Subcutaneous abdominal adipose tissue (tissue), 5 donors: ENCODE data around the gene MFAP3L.
A peak's percentile ranks its signal among the peaks of the same experiment; 100 is the strongest.

ENCODE experiments used
- H3K27ac ChIP-seq: one replicate; pipeline ENCODE4 v1.7.0; 2013; ENCODE audit warnings: low read depth, mild to moderate bottlenecking, inconsistent platforms, low read length, moderate library complexity
- H3K27me3 ChIP-seq, 5 donors: one replicate each; pipeline ENCODE4 v1.7.0; 2013; ENCODE audit warnings: low read length in 5 of 5, inconsistent platforms in 1 of 5; ENCODE audit not compliant: control insufficient read depth in 5 of 5, insufficient read depth in 4 of 5
- H3K36me3 ChIP-seq, 5 donors: one replicate each; pipeline ENCODE4 v1.7.0; 2013; ENCODE audit warnings: low read length in 5 of 5; ENCODE audit not compliant: control insufficient read depth in 5 of 5, insufficient read depth in 5 of 5
- H3K4me1 ChIP-seq, 5 donors: one replicate each; pipeline ENCODE4 v1.7.0; 2013; ENCODE audit warnings: low read length in 5 of 5, mild to moderate bottlenecking in 3 of 5, moderate library complexity in 1 of 5; ENCODE audit not compliant: control insufficient read depth in 5 of 5, insufficient read depth in 5 of 5
- H3K4me3 ChIP-seq, 5 donors: one replicate each; pipeline ENCODE4 v1.7.0; 2013; ENCODE audit warnings: low read length in 5 of 5, low read depth in 1 of 5
- H3K9ac ChIP-seq, 5 donors: one replicate each; pipeline ENCODE4 v1.7.0; 2013; ENCODE audit warnings: low read length in 5 of 5, mild to moderate bottlenecking in 4 of 5, moderate library complexity in 3 of 5
- H3K9me3 ChIP-seq, 5 donors: one replicate each; pipeline ENCODE4 v1.7.0; 2013; ENCODE audit warnings: low read length in 5 of 5; ENCODE audit not compliant: control insufficient read depth in 5 of 5
- donor health status: healthy.
- donor health status: healthy.
- donor health status: healthy.
- donor health status: healthy.
- donor health status: healthy.

Gene MFAP3L

GRCh38 chr4:170026253-170027021 lies at the start of gene MFAP3L:
Gene MFAP3L, minus strand, starts transcription at chr4:170026395. Its CDS starts 20,518 bp downstream, at chr4:170005877.
- no peaks in the 10 kb centered on the region for H3K27me3 ChIP-seq
- peak within 1 kb of the TSS in 4 of 5 donors; percentile 64 to 96 (median 76) for H3K9ac ChIP-seq
- peak within 1 kb of the TSS; percentile 53 for H3K27ac ChIP-seq
- H3K4me1 ChIP-seq = peaks cover 0 to 12% (median 10%) of the 10 kb centered on the region in 5 donors
- peak within 1 kb of the TSS; percentile 73 to 93 (median 80) for H3K4me3 ChIP-seq
- peaks cover 0 to 7% (median 0%) of the 10 kb centered on the region in 5 donors for H3K9me3 ChIP-seq
- H3K36me3 ChIP-seq = no peaks in the 10 kb centered on the region

- peaks cover 0 to 17% (median 14%) of the 10 kb centered on the region in 5 donors for H3K36me3 ChIP-seq
- no peaks in the 10 kb centered on the region for H3K9me3 ChIP-seq
- no peaks in the 10 kb centered on the region for H3K27me3 ChIP-seq
- no peak overlapping the region for H3K4me3 ChIP-seq
- no peaks in the 10 kb centered on the region for H3K4me1 ChIP-seq
- H3K27ac ChIP-seq = no peak overlapping the region
- no peak overlapping the region for H3K9ac ChIP-seq
Measured at GRCh38 chr4:170071196-170071595, 45.0 kb upstream of the MFAP3L start.

- Histone ChIP-seq H3K9me3 (no peaks in the 10 kb centered on the region), H3K36me3 (peaks cover 0 to 17% (median 14%) of the 10 kb centered on the region in 5 donors), H3K4me3 (no peak overlapping the region), H3K27me3 (no peaks in the 10 kb centered on the region), H3K27ac (no peak overlapping the region), H3K9ac (no peak overlapping the region), H3K4me1 (no peaks in the 10 kb centered on the region)
Measured at GRCh38 chr4:170068438-170069128, 42.4 kb upstream of the MFAP3L start.

- no peaks in the 10 kb centered on the region for H3K4me1 ChIP-seq
- peaks cover 0 to 19% (median 0%) of the 10 kb centered on the region in 5 donors for H3K36me3 ChIP-seq
- no peak overlapping the region for H3K27ac ChIP-seq
- no peak overlapping the region for H3K9ac ChIP-seq
- no peaks in the 10 kb centered on the region for H3K27me3 ChIP-seq
- no peaks in the 10 kb centered on the region for H3K9me3 ChIP-seq
- no peak overlapping the region for H3K4me3 ChIP-seq
Measured at GRCh38 chr4:170059421-170059820, 33.2 kb upstream of the MFAP3L start.

- no peaks in the 10 kb centered on the region for H3K9me3 ChIP-seq
Measured at GRCh38 chr4:170058826-170059225, 32.6 kb upstream of the MFAP3L start.

GRCh38 chr4:170057866-170058265 lies 31.7 kb upstream of the MFAP3L start:
- no peaks in the 10 kb centered on the region for H3K9me3 ChIP-seq
- H3K27ac ChIP-seq = no peak overlapping the region
- H3K36me3 ChIP-seq = peaks cover 0 to 18% (median 0%) of the 10 kb centered on the region in 5 donors
- no peak overlapping the region for H3K4me3 ChIP-seq
- no peaks in the 10 kb centered on the region for H3K4me1 ChIP-seq
- H3K9ac ChIP-seq = no peak overlapping the region
- peaks cover 0 to 1% (median 0%) of the 10 kb centered on the region in 5 donors for H3K27me3 ChIP-seq

More at GRCh38 chr4:170058826-170059225, 32.6 kb upstream of the MFAP3L start:
- H3K36me3 ChIP-seq = peaks cover 0 to 19% (median 0%) of the 10 kb centered on the region in 5 donors
- no peaks in the 10 kb centered on the region for H3K4me1 ChIP-seq
- no peak overlapping the region for H3K27ac ChIP-seq
- H3K27me3 ChIP-seq = no peaks in the 10 kb centered on the region
- no peak overlapping the region for H3K9ac ChIP-seq
- H3K4me3 ChIP-seq = no peak overlapping the region

- no peak overlapping the region for H3K4me3 ChIP-seq
- no peaks in the 10 kb centered on the region for H3K9me3 ChIP-seq
- H3K36me3 ChIP-seq = no peaks in the 10 kb centered on the region
- H3K4me1 ChIP-seq = no peaks in the 10 kb centered on the region
- H3K27ac ChIP-seq = no peak overlapping the region
- H3K27me3 ChIP-seq = peaks cover 0 to 5% (median 0%) of the 10 kb centered on the region in 5 donors
- no peak overlapping the region for H3K9ac ChIP-seq
Measured at GRCh38 chr4:170052919-170053318, 26.7 kb upstream of the MFAP3L start.

GRCh38 chr4:170051402-170051801 lies 25.2 kb upstream of the MFAP3L start:
- no peak overlapping the region for H3K4me3 ChIP-seq
- no peak overlapping the region for H3K9ac ChIP-seq
- no peaks in the 10 kb centered on the region for H3K4me1 ChIP-seq
- H3K9me3 ChIP-seq = no peaks in the 10 kb centered on the region
- peaks cover 0 to 5% (median 0%) of the 10 kb centered on the region in 5 donors for H3K27me3 ChIP-seq
- no peak overlapping the region for H3K27ac ChIP-seq
- H3K36me3 ChIP-seq = no peaks in the 10 kb centered on the region

GRCh38 chr4:170049766-170050165 lies 23.6 kb upstream of the MFAP3L start:
- H3K36me3 ChIP-seq = no peaks in the 10 kb centered on the region
- H3K4me1 ChIP-seq = no peaks in the 10 kb centered on the region
- no peak overlapping the region for H3K27ac ChIP-seq
- H3K4me3 ChIP-seq = no peak overlapping the region
- H3K9me3 ChIP-seq = no peaks in the 10 kb centered on the region
- peaks cover 0 to 5% (median 0%) of the 10 kb centered on the region in 5 donors for H3K27me3 ChIP-seq
- no peak overlapping the region for H3K9ac ChIP-seq

GRCh38 chr4:170047771-170048354 lies 21.7 kb upstream of the MFAP3L start:
- Histone ChIP-seq H3K4me3 (no peak overlapping the region), H3K27me3 (peaks cover 0 to 4% (median 0%) of the 10 kb centered on the region in 5 donors), H3K36me3 (no peaks in the 10 kb centered on the region), H3K4me1 (no peaks in the 10 kb centered on the region), H3K27ac (no peak overlapping the region), H3K9ac (no peak overlapping the region), H3K9me3 (no peaks in the 10 kb centered on the region)
